ENCODE data around the gene DPP10.

- TF ChIP-seq YY1 (IDR thresholded peaks at IDR 0.05; ENCODE audit: insufficient read depth, insufficient read length) = no peak
- TF ChIP-seq ZNF274 (IDR thresholded peaks at IDR 0.05; ENCODE audit: low read depth, low read length) = no peak
These were observed 226.0 kb downstream of the DPP10 start for GRCh38 chr2:114668415-114668814.

All from NT2/D1 (cell line).